Neural cell (in vitro differentiated cells): ENCODE data around the gene GZMM.

Experiments used
- CTCF ChIP-seq: fragments of 450-650 bp; IDR thresholded peaks from 2 replicates; pipeline ENCODE4 v1.5.1; 2014; ENCODE audit warnings: antibody characterized with exemption, mild to moderate bottlenecking, moderate library complexity; ENCODE audit not compliant: poor library complexity, severe bottlenecking
- EP300 ChIP-seq: fragments of 450-650 bp; conservative IDR thresholded peaks from 2 replicates; pipeline ENCODE4 v1.6.1; 2014; ENCODE audit warnings: antibody characterized with exemption, mild to moderate bottlenecking, moderate library complexity; ENCODE audit not compliant: poor library complexity, severe bottlenecking
- EZH2 ChIP-seq: fragments of 200-600, 300-800 bp; shearing (Covaris generic), sonication (generic); IDR thresholded peaks from 2 replicates; pipeline ENCODE4 v1.6.1; 2014; ENCODE audit warnings: antibody characterized with exemption, low read length, borderline replicate concordance, mild to moderate bottlenecking; ENCODE audit not compliant: insufficient read depth, poor library complexity, severe bottlenecking
- POLR2AphosphoS5 ChIP-seq: IDR thresholded peaks from 2 replicates; pipeline ENCODE4 v1.6.1; 2012
- RAD21 ChIP-seq: fragments of 450-650 bp; conservative IDR thresholded peaks from 2 replicates; pipeline ENCODE4 v1.6.1; 2014; ENCODE audit warnings: antibody characterized with exemption, mild to moderate bottlenecking, moderate library complexity
- REST ChIP-seq: IDR thresholded peaks from 2 replicates; pipeline ENCODE4 v1.6.1; 2012; ENCODE audit warnings: borderline replicate concordance
- SMC3 ChIP-seq: fragments of 450-650 bp; conservative IDR thresholded peaks from 2 replicates; pipeline ENCODE4 v1.6.1; 2014; ENCODE audit warnings: antibody characterized with exemption, mild to moderate bottlenecking, moderate library complexity; ENCODE audit not compliant: poor library complexity

GRCh38 chr19:579111-579841, 35.4 kb downstream of the GZMM start:
- TF ChIP-seq CTCF: no peak
- TF ChIP-seq REST: no peak
- TF ChIP-seq EZH2: no peak
- no peak for TF ChIP-seq EP300
- TF ChIP-seq POLR2AphosphoS5: no peak
- no peak for TF ChIP-seq SMC3
- no peak for TF ChIP-seq RAD21
